H1 (cell line): ENCODE results near the gene ITGAE. TPM values are rescaled to one million over a fixed set of nuclear protein-coding genes. Genes with fewer than 3 reads are reported as not detected.

Source experiments
- BRCA1 ChIP-seq: IDR thresholded peaks from 2 replicates; pipeline ENCODE4 v1.6.1; 2012; ENCODE audit warnings: low read depth, low read length, improper control_type of control experiment
- CREB1 ChIP-seq: IDR thresholded peaks from 2 replicates; pipeline ENCODE4 v1.6.1; 2012; ENCODE audit warnings: inconsistent platforms
- TBP ChIP-seq: IDR thresholded peaks from 2 replicates; pipeline ENCODE4 v1.6.1; 2011; ENCODE audit warnings: low read depth, low read length, improper control_type of control experiment
- TEAD4 ChIP-seq: IDR thresholded peaks from 2 replicates; pipeline ENCODE4 v1.6.1; 2012; ENCODE audit warnings: low read depth, low read length, inconsistent platforms, mixed read lengths
- polyA plus RNA-seq, 7 experiments: library from polyadenylated mRNA; depleted of rRNA in 3 of 7; stranded (reverse) in 5 of 7; unstranded in 2 of 7; fragments of >200 nt in 5 of 7; fragments of 200-250 nt in 2 of 7; gene quantifications; 1 replicate in 5 of 7; 2 replicates in 1 of 7; 4 replicates in 1 of 7; pipeline versions ENCODE4 v1.2.1 to v1.2.3, GENCODE V29; 2011 to 2013; ENCODE audit warnings: missing spikeins in 2 of 7, mixed read lengths in 2 of 7
- total RNA-seq: library from RNA; stranded (reverse); fragmentation: NEBNext Ultra II Directional; extraction: Animal tissue kit (Norgen Biotek cat#: 25700); gene quantifications from 2 replicates; pipeline ENCODE4 v1.2.1, GENCODE V29; 2021

ITGAE gene
- total and polyA plus RNA-seq, 2 of the 8 experiments (the other 6 are each of a cell fraction or from before 2014, with no cell fraction given), result 23.2 to 43.1 TPM

- no peak for TF ChIP-seq CREB1
- no peak for TF ChIP-seq TEAD4
- TF ChIP-seq TBP, result no peak
- no peak for TF ChIP-seq BRCA1
Measured at GRCh38 chr17:3678821-3679530, 122.0 kb downstream of the ITGAE start (continued).
